Measurements from ENCODE around the gene HNRNPLL.
A peak's percentile ranks its signal among the peaks of the same experiment; 100 is the strongest.

HNRNPLL gene

DNA sequence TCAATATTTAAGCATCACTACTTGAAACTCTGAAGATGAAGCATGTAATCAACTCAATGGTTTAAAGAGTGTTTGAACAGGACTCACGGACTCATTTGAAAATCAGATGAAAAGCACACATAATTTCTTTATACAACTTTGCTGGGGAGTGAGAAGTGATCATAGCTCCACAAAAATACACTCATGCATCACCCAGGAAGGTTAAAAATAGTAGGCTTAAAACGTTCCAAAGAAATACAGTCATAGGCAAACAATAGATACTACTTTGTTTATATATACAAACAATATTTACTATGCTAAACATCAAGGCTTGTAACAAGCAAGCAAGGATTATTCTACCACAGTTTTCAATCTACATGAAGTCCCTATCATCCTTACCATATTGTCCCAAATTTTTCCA lies 11.6 kb downstream of the HNRNPLL start:
- DNase-seq (ENCODE audit: low read depth, low spot score), result no peak
- Histone ChIP-seq H3K36me3 (ENCODE audit: insufficient read depth, low read length) (peaks cover 8% of the 10 kb centered on the region; the same call in 1 of the 2 replicates), H3K9me3 (ENCODE audit: low read depth, low read length) (no peaks in the 10 kb centered on the region), H3K9ac (ENCODE audit: insufficient read length) (no peak overlapping the region), H3K27ac (no peak overlapping the region), H3K4me3 (no peak overlapping the region)
- no peak for TF ChIP-seq EZH2 (IDR thresholded peaks at IDR 0.05)
- TF ChIP-seq POLR2AphosphoS5 (IDR thresholded peaks at IDR 0.05; ENCODE audit: borderline replicate concordance, low read depth, low read length), result no peak
- no peak for TF ChIP-seq FOXP2 (optimal IDR thresholded peaks at IDR 0.05; ENCODE audit: control extremely low read depth, extremely low read length, insufficient read depth)

DNA sequence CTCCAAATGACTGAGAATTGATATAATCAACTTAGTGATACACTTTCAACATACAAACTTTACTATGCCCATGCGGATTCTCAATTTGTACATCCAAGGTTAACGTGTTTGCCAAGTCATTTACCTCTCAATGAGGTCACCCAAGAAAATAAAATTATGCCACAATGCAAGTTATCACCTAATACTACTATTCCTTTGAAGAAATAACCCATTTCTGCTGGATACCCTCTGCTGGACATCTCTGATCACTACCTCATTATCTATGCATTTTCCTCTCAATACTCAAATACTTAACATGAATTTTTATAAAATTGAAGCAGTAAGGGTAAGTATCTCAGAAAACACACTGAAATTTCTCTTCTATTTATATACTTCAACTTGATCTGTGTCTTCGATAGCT lies 12.7 kb downstream of the HNRNPLL start:
- DNase-seq (ENCODE audit: low read depth, low spot score), result no peak
- H3K9me3 ChIP-seq (ENCODE audit: low read depth, low read length), result no peaks in the 10 kb centered on the region
- peak overlapping the region; percentile 2; the same call in 1 of the 2 replicates for H3K27ac ChIP-seq
- no peak overlapping the region for H3K9ac ChIP-seq (ENCODE audit: insufficient read length)
- peaks cover 16% of the 10 kb centered on the region for H3K36me3 ChIP-seq (ENCODE audit: insufficient read depth, low read length)
- TF ChIP-seq POLR2AphosphoS5 (IDR thresholded peaks at IDR 0.05; ENCODE audit: borderline replicate concordance, low read depth, low read length) (no peak), FOXP2 (optimal IDR thresholded peaks at IDR 0.05; ENCODE audit: control extremely low read depth, extremely low read length, insufficient read depth) (no peak), EZH2 (IDR thresholded peaks at IDR 0.05) (no peak)
- no peak overlapping the region for H3K4me3 ChIP-seq

DNA sequence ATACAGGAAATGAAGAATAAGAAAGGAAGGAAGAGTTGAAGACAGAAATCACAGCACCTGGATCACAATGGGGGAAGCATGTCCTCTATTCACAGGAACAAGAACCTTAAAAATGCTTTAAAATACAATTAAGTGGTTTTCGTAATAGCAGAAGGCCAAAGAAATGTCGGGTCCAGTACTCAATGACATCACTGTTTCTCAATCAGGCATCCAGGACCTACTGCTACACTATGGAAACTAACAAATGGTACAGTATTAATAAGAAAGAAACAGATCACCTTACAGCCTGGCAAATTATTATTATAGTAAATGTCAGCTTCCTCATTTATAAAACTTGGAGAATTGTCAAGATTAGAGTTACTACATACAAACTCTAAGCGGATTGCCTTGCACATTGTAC lies 15.8 kb downstream of the HNRNPLL start:
- TF ChIP-seq POLR2AphosphoS5 (IDR thresholded peaks at IDR 0.05; ENCODE audit: borderline replicate concordance, low read depth, low read length), result no peak
- no peak for TF ChIP-seq EZH2 (IDR thresholded peaks at IDR 0.05)
- H3K9me3 ChIP-seq (ENCODE audit: low read depth, low read length), result no peaks in the 10 kb centered on the region
- peaks cover 21% of the 10 kb centered on the region for H3K36me3 ChIP-seq (ENCODE audit: insufficient read depth, low read length)
- no peak overlapping the region for H3K4me3 ChIP-seq
- DNase-seq (ENCODE audit: low read depth, low spot score), result no peak
- no peak overlapping the region for H3K9ac ChIP-seq (ENCODE audit: insufficient read length)
- peak overlapping the region; percentile 7; the same call in 1 of the 2 replicates for H3K27ac ChIP-seq

DNA sequence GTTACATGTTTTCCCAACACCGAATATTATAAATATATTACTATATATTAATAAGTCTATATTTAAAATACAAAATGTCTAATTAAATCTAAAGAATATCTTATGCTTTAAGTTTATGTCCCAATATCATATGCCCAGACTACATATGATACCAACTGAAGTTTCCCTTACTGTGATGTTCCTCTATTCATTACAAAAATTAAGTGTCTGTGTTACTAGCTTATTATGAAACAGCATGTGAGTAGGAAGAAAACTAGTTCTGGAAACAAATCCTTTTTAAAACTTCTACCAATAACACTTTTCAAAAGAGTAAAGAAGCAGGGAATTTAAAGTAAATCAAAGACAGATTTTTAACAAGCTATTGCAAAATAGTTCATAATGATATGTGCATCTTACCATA lies 17.8 kb downstream of the HNRNPLL start:
- TF ChIP-seq FOXP2 (optimal IDR thresholded peaks at IDR 0.05; ENCODE audit: control extremely low read depth, extremely low read length, insufficient read depth) (no peak), EZH2 (IDR thresholded peaks at IDR 0.05) (no peak), POLR2AphosphoS5 (IDR thresholded peaks at IDR 0.05; ENCODE audit: borderline replicate concordance, low read depth, low read length) (no peak)
- H3K27ac ChIP-seq, result peak overlapping the region; percentile 48; the same call in 1 of the 2 replicates
- DNase-seq (ENCODE audit: low read depth, low spot score), result no peak
- H3K9me3 ChIP-seq (ENCODE audit: low read depth, low read length), result no peaks in the 10 kb centered on the region
- peaks cover 29% of the 10 kb centered on the region for H3K36me3 ChIP-seq (ENCODE audit: insufficient read depth, low read length)
- no peak overlapping the region for H3K4me3 ChIP-seq
- H3K9ac ChIP-seq (ENCODE audit: insufficient read length), result peak overlapping the region; percentile 5

DNA sequence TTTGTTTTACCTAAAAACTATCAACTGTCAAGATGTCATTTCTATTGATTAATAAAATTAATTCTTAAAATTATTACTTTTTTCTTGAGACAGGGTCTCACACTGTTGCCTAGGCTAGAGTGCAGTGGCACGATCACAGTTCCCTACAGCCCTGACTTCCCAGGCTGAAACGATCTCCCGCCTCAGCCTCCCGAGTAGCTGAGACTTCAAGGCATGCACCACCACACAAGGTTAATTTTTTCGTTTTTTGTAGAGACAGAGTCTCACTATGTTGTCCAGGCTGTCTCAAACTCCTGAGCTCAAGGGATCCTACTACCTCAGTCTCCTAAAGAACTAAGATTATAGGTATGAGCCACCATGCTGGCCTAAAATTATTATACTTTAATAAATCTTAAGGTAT lies 18.7 kb downstream of the HNRNPLL start:
- no peak for TF ChIP-seq POLR2AphosphoS5 (IDR thresholded peaks at IDR 0.05; ENCODE audit: borderline replicate concordance, low read depth, low read length)
- no peak for TF ChIP-seq FOXP2 (optimal IDR thresholded peaks at IDR 0.05; ENCODE audit: control extremely low read depth, extremely low read length, insufficient read depth)
- TF ChIP-seq EZH2 (IDR thresholded peaks at IDR 0.05), result no peak
- no peak overlapping the region for H3K9ac ChIP-seq (ENCODE audit: insufficient read length)
- H3K27ac ChIP-seq, result no peak overlapping the region
- no peaks in the 10 kb centered on the region for H3K9me3 ChIP-seq (ENCODE audit: low read depth, low read length)
- peaks cover 23% of the 10 kb centered on the region for H3K36me3 ChIP-seq (ENCODE audit: insufficient read depth, low read length)
- no peak for DNase-seq (ENCODE audit: low read depth, low spot score)
- H3K4me3 ChIP-seq, result no peak overlapping the region

DNA sequence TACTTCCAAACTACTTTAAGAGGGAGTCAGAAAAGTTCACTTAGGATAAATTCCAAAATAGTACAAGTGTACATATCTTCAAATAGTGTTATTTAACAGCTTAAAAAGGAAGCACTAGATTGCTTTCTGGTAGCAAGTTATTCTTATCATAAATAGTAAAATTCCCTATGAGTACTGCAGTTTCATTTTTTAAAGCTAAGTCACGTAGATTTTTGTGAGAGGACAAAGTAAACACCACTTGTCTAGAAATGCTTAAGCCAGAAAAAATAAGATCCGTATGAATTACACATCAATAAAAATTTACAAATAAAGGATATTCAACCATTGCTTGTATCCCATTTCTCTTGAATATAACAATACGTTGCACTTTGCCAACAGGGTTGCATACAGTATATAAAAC lies 19.2 kb downstream of the HNRNPLL start:
- DNase-seq (ENCODE audit: low read depth, low spot score), result no peak
- Histone ChIP-seq H3K4me3 (no peak overlapping the region), H3K27ac (no peak overlapping the region), H3K9me3 (ENCODE audit: low read depth, low read length) (no peaks in the 10 kb centered on the region), H3K36me3 (ENCODE audit: insufficient read depth, low read length) (peaks cover 23% of the 10 kb centered on the region), H3K9ac (ENCODE audit: insufficient read length) (no peak overlapping the region)
- TF ChIP-seq FOXP2 (optimal IDR thresholded peaks at IDR 0.05; ENCODE audit: control extremely low read depth, extremely low read length, insufficient read depth), result no peak

DNA sequence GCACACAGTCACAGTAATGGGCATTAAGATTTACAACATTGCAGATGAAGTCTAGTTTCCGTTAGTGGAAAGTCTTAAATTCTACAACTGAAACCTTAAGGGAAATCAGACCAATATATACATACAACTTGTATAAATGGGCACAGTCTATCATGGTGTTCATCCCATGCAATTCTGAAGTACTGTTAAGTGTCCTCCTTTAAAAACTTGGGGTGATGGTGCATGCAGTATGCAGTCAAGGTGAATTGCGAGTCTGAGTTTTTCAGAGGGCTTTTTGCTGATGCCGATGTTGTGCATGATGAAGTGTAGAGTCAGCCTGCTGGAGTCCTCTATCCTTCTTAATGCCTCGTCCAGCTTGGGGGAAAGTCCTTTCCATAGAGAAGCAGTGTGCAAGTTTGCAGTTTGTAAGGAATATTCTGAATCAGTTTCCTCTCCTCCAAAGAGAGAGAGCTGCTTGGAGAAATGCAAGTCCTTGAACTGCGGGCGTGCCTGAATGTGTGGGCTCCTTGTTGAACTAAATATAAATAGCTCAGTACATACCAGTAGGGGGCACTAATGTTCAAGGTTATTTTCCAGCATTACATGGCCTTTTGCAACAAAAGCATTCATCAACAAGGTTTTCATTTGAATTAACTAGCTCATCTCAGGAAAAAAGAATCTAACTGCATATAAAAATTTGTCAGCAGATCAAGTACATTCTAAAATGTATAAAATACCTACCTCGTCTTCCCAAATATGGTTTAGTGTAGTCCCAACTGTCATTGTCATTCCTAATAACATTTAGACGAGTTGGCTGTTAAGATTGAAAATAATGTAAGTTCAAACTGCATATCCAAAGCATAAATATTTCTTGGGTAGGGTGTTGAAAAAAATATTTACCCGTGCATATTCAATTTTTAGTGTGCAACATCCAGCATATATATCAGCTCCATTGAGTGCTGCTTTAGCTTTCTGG lies 21.3 kb downstream of the HNRNPLL start:
- no peak overlapping the region for H3K9ac ChIP-seq (ENCODE audit: insufficient read length)
- H3K36me3 ChIP-seq (ENCODE audit: insufficient read depth, low read length), result peaks cover 32% of the 10 kb centered on the region
- no peak overlapping the region for H3K4me3 ChIP-seq
- peak overlapping the region; percentile 8; the same call in 1 of the 2 replicates for H3K27ac ChIP-seq
- no peak for TF ChIP-seq POLR2AphosphoS5 (IDR thresholded peaks at IDR 0.05; ENCODE audit: borderline replicate concordance, low read depth, low read length)
- no peak for TF ChIP-seq EZH2 (IDR thresholded peaks at IDR 0.05)
- no peak for TF ChIP-seq FOXP2 (optimal IDR thresholded peaks at IDR 0.05; ENCODE audit: control extremely low read depth, extremely low read length, insufficient read depth)
- H3K9me3 ChIP-seq (ENCODE audit: low read depth, low read length), result no peaks in the 10 kb centered on the region
- DNase-seq (ENCODE audit: low read depth, low spot score), result peak; percentile 86

DNA sequence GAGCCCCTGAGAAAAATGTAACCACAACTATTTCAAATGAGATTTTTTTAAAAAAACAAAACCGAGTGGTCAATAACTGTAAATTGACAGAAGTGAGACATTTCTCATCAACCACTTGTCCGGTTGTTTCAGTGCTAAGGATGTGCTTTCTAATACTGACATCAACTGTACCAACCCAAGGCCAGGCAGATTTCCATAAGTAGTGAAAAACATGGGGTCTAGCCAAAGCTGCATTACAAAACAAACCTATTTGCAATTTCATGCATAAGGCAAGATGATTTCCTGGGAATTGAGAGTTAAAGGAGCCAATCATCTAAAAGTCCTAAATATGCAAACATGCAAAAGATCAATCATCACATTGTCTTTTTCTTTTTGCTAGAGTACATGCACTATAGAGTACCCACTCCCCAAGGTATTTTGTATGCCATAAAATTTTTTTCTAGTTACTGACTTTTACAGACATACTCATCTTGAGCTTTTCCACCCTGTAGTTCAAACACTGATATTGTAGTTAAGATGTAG lies 22.6 kb downstream of the HNRNPLL start:
- TF ChIP-seq FOXP2 (optimal IDR thresholded peaks at IDR 0.05; ENCODE audit: control extremely low read depth, extremely low read length, insufficient read depth) (no peak), POLR2AphosphoS5 (IDR thresholded peaks at IDR 0.05; ENCODE audit: borderline replicate concordance, low read depth, low read length) (no peak), EZH2 (IDR thresholded peaks at IDR 0.05) (no peak)
- H3K36me3 ChIP-seq (ENCODE audit: insufficient read depth, low read length), result peaks cover 25% of the 10 kb centered on the region
- DNase-seq (ENCODE audit: low read depth, low spot score), result no peak
- H3K9me3 ChIP-seq (ENCODE audit: low read depth, low read length), result no peaks in the 10 kb centered on the region
- H3K4me3 ChIP-seq, result no peak overlapping the region
- no peak overlapping the region for H3K9ac ChIP-seq (ENCODE audit: insufficient read length)
- H3K27ac ChIP-seq, result no peak overlapping the region

Data from SK-N-MC (cell line).